B cell (primary cell): ENCODE results near the gene PDK1. TPM values are rescaled to one million over a fixed set of nuclear protein-coding genes. Genes with fewer than 3 reads are reported as not detected.

Experiments
- ATAC-seq: fragments of 200-7000 bp; cut with Tn5 transposase; one replicate; pipeline ENCODE4 v1.10.0; 2021; ENCODE audit warnings: low read depth, mild to moderate bottlenecking, moderate number of reproducible peaks, moderate library complexity
- CTCF ChIA-PET: fragments of 350-600 bp; sonication (Branson Sonifier 250); formaldehyde crosslinking; loops from one replicate; lab custom pipeline; 2021; ENCODE audit warnings: antibody characterized with exemption, inconsistent platforms; lab: Charles Lee
- POLR2A ChIA-PET: fragments of 350-600 bp; sonication (Branson Sonifier 250); formaldehyde crosslinking; loops from one replicate; lab custom pipeline; 2021; ENCODE audit warnings: antibody characterized with exemption; lab: Charles Lee
- DNase-seq: peaks from one replicate; pipeline ENCODE4 v3.0.0; 2013
- H2AFZ ChIP-seq: 2 replicates; pipeline ENCODE4 v1.6.1; 2012; ENCODE audit warnings: mild to moderate bottlenecking, low read depth, low read length; ENCODE audit not compliant: insufficient read depth, poor library complexity, severe bottlenecking
- H3K27ac ChIP-seq, 2 donors: 1 replicate in 1 of 2; 2 replicates in 1 of 2; pipeline ENCODE4 v1.5.1; 2012 to 2013; ENCODE audit warnings: low read length in 2 of 2, mild to moderate bottlenecking in 2 of 2, moderate library complexity in 1 of 2
- H3K27me3 ChIP-seq, 4 experiments: fragments of 200-600 bp in 1 of 4; sonication (generic) in 1 of 4; replicated peaks in 1 of 4; 1 replicate in 2 of 4; 2 replicates in 2 of 4; pipeline versions ENCODE4 v1.6.1 to v1.7.0; 2013 to 2016; ENCODE audit warnings: low read length in 3 of 4, mild to moderate bottlenecking in 2 of 4, mixed read lengths in 1 of 4, moderate library complexity in 1 of 4; ENCODE audit not compliant: insufficient read depth in 4 of 4, control insufficient read depth in 3 of 4; ENCODE audit errors: control extremely low read depth in 1 of 4
- H3K36me3 ChIP-seq, 2 experiments: replicated peaks in 1 of 2; 1 replicate in 1 of 2; 2 replicates in 1 of 2; pipeline versions ENCODE4 v1.6.1 to v1.7.1; 2013; ENCODE audit warnings: low read length in 1 of 2; ENCODE audit not compliant: insufficient read depth in 2 of 2, control insufficient read depth in 1 of 2; ENCODE audit errors: control extremely low read depth in 1 of 2, extremely low read depth in 1 of 2
- H3K4me1 ChIP-seq, 2 donors: fragments of 200-600 bp in 1 of 2; sonication (generic) in 1 of 2; 1 replicate in 1 of 2; 2 replicates in 1 of 2; pipeline versions ENCODE4 v1.5.1 to v1.6.1; 2013 to 2017; ENCODE audit warnings: low read length in 2 of 2; ENCODE audit not compliant: control insufficient read depth in 2 of 2, insufficient read depth in 2 of 2
- H3K4me2 ChIP-seq: replicated peaks from 2 replicates; pipeline ENCODE3; 2012; ENCODE audit warnings: mild to moderate bottlenecking, low read depth, low read length; ENCODE audit not compliant: poor library complexity, severe bottlenecking
- H3K4me3 ChIP-seq, 5 experiments: fragments of 200-600 bp in 1 of 5; sonication (generic) in 1 of 5; 1 replicate in 3 of 5; 2 replicates in 2 of 5; pipeline versions ENCODE4 v1.5.1 to v1.7.0; 2011 to 2016; ENCODE audit warnings: low read length in 4 of 5, mild to moderate bottlenecking in 4 of 5, low read depth in 2 of 5, control low read depth in 1 of 5, moderate library complexity in 1 of 5; ENCODE audit not compliant: insufficient read depth in 1 of 5; ENCODE audit errors: control extremely low read depth in 1 of 5, extremely low read depth in 1 of 5
- H3K79me2 ChIP-seq: fragments of 200-600 bp; sonication (generic); one replicate; pipeline ENCODE4 v1.6.0; 2016; ENCODE audit warnings: low read length; ENCODE audit not compliant: control insufficient read depth, insufficient read depth
- H3K9ac ChIP-seq: fragments of 200-600 bp; sonication (generic); 2 replicates; pipeline ENCODE4 v1.6.1; 2017; ENCODE audit warnings: mild to moderate bottlenecking, low read length, moderate library complexity
- H3K9me3 ChIP-seq, 3 donors: one replicate each; pipeline versions ENCODE4 v1.6.1 to v1.7.1; 2013; ENCODE audit warnings: low read length in 2 of 3; ENCODE audit not compliant: control insufficient read depth in 2 of 3, insufficient read depth in 1 of 3; ENCODE audit errors: control extremely low read depth in 1 of 3
- H4K20me1 ChIP-seq: 2 replicates; pipeline ENCODE4 v1.6.0; 2012; ENCODE audit warnings: mild to moderate bottlenecking, low read length; ENCODE audit not compliant: insufficient read depth, control insufficient read depth, poor library complexity, severe bottlenecking
- H3K27ac Mint-ChIP-seq: one replicate; pipeline ENCODE4 v1.8.0; 2021; ENCODE audit warnings: mixed read lengths
- H3K27me3 Mint-ChIP-seq: one replicate; pipeline ENCODE4 v1.8.0; 2021; ENCODE audit warnings: mixed read lengths
- H3K4me1 Mint-ChIP-seq: one replicate; pipeline ENCODE4 v1.8.0; 2021; ENCODE audit warnings: mixed read lengths
- H3K4me3 Mint-ChIP-seq: one replicate; pipeline ENCODE4 v1.8.0; 2021; ENCODE audit warnings: mixed read lengths
- H3K9me3 Mint-ChIP-seq: one replicate; pipeline ENCODE4 v1.8.0; 2022; ENCODE audit warnings: mixed read lengths; ENCODE audit not compliant: insufficient read depth
- CTCF ChIP-seq: fragments of 200-600 bp; IDR thresholded peaks from one replicate; pipeline ENCODE4 v1.8.0; 2022; ENCODE audit warnings: antibody characterized with exemption, mild to moderate bottlenecking
- EZH2 ChIP-seq: IDR thresholded peaks from 2 replicates; pipeline ENCODE4 v1.6.1; 2012; ENCODE audit warnings: borderline replicate concordance, low read depth, mild to moderate bottlenecking, moderate library complexity, low read length; ENCODE audit not compliant: insufficient read depth, poor library complexity, severe bottlenecking
- WGBS: methylation state at CpG from one replicate; pipeline ENCODE4 v1.1.5; 2013; ENCODE audit warnings: missing lambda C conversion rate; ENCODE audit not compliant: insufficient coverage; 5-methylcytosine and 5-hydroxymethylcytosine counted together
- intact Hi-C: fragments of 100-400 bp; cut with micrococcal nuclease; formaldehyde crosslinking; loops from one replicate; pipeline ENCODE4 v1.10.0; 2022
- polyA plus RNA-seq: library from polyadenylated mRNA; depleted of rRNA; stranded (reverse); fragments of >200 nt; gene quantifications from 2 replicates; pipeline ENCODE4 v1.2.3, GENCODE V29; 2012
- total RNA-seq, 2 donors: library from RNA; stranded (reverse); fragments of 120-200 nt in 1 of 2; gene quantifications; 1 replicate in 1 of 2; 2 replicates in 1 of 2; pipeline versions ENCODE4 v1.2.3 to v1.2.4, GENCODE V29; 2013 to 2022

The PDK1 gene
- total and polyA plus RNA-seq, 2 donors (not counting 1 experiment from before 2014, with no cell fraction given): 12.5 to 25.5 TPM

- Mint-ChIP-seq H3K4me3 (no peak overlapping the region), H3K4me1 (peaks cover 6% of the 10 kb centered on the region), H3K27ac (no peak overlapping the region), H3K27me3 (no peaks in the 10 kb centered on the region), H3K9me3 (peaks cover 13% of the 10 kb centered on the region)
- Histone ChIP-seq H3K9me3 (peaks cover 2 to 13% (median 10%) of the 10 kb centered on the region in 3 donors), H3K4me3 (no peak overlapping the region), H4K20me1 (no peaks in the 10 kb centered on the region), H3K4me2 (no peak overlapping the region), H3K27me3 (no peaks in the 10 kb centered on the region), H3K36me3 (no peaks in the 10 kb centered on the region), H3K27ac (no peak overlapping the region), H3K79me2 (no peaks in the 10 kb centered on the region), H3K4me1 (peaks cover 7 to 10% of the 10 kb centered on the region in 2 donors), H3K9ac (no peak overlapping the region), H2AFZ (no peak overlapping the region)
- DNase-seq (no peak), ATAC-seq (no peak)
- ChIA-PET CTCF (no interaction called here), POLR2A (no interaction called here)
- intact Hi-C loops: no loop called here
- TF ChIP-seq EZH2 (no peak), CTCF (no peak)
Measured at GRCh38 chr2:172518995-172519394, 36.9 kb upstream of the PDK1 start.

- Histone ChIP-seq H3K27me3 (no peaks in the 10 kb centered on the region), H4K20me1 (no peaks in the 10 kb centered on the region), H3K79me2 (no peaks in the 10 kb centered on the region), H3K36me3 (peaks cover 0 to 5% of the 10 kb centered on the region in 2 experiments), H3K9me3 (peaks cover 0 to 17% (median 10%) of the 10 kb centered on the region in 3 donors), H3K27ac (no peak overlapping the region), H3K9ac (no peak overlapping the region), H3K4me2 (no peak overlapping the region), H3K4me1 (no peaks in the 10 kb centered on the region), H3K4me3 (no peak overlapping the region), H2AFZ (no peak overlapping the region)
- H3K4me3 Mint-ChIP-seq: no peak overlapping the region
- DNase-seq: no peak
- POLR2A ChIA-PET: no interaction called here
- no peak overlapping the region for H3K27ac Mint-ChIP-seq
- intact Hi-C loops: no loop called here
- 91% methylated on average over 4 of the region's 4 CpGs for WGBS
- TF ChIP-seq CTCF (no peak), EZH2 (no peak)
- CTCF ChIA-PET: no interaction called here
- no peaks in the 10 kb centered on the region for H3K4me1 Mint-ChIP-seq
- peaks cover 10% of the 10 kb centered on the region for H3K9me3 Mint-ChIP-seq
- ATAC-seq: no peak
- no peaks in the 10 kb centered on the region for H3K27me3 Mint-ChIP-seq
Measured at GRCh38 chr2:172525601-172526000, 30.3 kb upstream of the PDK1 start.
